NCI-H524 treated with DMSO at 0.1 percent for 48 hours (cell line): ENCODE measurements around the gene RASL10A.

Source experiments
- DNase-seq: peaks from one replicate; lab custom pipeline; 2025; lab: John Stamatoyannopoulos, UW

RASL10A gene

DNA sequence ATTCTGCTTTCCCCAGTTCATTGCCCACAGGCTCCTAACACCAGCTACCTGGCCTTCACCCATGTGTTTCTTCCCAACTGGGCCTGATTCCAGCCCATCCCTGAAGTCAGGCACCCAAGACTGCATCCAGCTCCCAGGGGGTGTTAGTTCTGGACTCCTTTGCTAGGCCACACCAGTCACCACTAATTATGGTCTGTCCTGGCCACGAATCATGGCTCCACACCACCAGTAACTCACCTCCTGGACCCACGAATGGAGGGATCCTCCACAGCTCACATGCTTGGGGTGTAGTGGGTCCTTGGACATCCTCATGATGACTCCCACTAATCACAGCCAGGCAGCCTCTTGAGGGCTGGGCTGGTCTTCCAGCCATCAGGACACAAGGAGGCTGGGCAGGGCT, 3.6 kb upstream of the RASL10A start:
- no peak for DNase-seq

DNA sequence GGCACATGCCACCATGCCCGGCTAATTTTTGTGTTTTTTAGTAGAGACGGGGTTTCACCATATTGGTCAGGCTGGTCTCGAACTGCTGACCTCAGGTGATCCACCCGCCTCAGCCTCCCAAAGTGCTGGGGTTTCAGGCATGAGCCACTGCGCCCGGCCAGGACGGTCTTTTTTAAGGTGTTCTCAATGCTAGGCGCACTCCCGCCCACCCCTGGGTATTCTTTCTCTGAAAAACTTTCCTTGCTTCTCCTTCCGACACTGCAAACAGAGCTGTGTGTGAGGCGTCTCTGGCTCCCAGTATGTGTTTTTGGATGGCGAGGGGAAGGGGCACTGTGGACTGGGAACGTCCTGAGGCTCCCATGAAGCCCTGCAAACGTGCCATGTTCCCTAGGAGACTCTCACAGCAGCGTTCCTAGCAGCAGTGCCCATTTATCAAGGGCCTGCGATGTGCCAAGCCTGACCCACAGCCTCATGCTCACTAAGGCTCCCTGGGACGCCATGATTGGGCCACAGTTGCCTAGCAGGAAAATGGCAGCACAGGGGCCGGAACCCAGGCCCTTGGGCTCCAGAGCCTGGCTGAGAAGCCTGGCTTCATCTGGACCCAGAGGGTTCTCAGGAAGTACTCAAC, 2.4 kb upstream of the RASL10A start:
- DNase-seq = no peak

DNA sequence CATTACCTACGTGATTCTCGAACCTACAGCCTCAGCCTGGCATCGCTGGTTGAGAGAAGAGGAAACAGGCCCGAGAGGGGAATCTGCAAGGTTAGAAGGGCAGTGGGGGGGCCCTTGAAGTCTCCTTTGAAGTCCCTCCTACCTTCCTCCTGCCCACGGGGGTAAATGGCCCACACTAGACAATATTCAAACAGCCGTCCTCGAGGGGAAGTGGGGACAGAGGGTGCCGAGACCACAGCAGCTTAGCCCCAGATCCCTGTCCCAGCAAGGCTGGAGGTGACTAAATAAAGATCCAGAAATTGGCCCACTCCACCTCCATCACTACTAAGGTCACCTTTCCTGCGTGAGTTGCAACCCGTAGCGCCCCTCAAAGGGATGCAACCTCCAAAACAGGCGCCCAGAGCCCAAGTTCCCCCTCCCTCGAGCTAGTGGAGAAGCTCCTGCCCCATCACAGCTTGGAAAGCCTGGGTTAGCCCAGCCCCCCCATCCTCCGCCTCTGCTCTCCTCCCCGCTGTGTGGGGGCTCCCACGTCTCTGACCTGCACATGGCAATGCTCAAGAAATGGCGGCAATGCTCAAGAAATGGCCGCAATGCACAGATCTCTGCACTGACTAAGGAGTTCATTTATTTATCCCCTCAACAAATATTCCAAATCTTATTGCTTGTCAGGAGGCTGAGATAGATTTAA, 788 bp upstream of the RASL10A start:
- DNase-seq = no peak

DNA sequence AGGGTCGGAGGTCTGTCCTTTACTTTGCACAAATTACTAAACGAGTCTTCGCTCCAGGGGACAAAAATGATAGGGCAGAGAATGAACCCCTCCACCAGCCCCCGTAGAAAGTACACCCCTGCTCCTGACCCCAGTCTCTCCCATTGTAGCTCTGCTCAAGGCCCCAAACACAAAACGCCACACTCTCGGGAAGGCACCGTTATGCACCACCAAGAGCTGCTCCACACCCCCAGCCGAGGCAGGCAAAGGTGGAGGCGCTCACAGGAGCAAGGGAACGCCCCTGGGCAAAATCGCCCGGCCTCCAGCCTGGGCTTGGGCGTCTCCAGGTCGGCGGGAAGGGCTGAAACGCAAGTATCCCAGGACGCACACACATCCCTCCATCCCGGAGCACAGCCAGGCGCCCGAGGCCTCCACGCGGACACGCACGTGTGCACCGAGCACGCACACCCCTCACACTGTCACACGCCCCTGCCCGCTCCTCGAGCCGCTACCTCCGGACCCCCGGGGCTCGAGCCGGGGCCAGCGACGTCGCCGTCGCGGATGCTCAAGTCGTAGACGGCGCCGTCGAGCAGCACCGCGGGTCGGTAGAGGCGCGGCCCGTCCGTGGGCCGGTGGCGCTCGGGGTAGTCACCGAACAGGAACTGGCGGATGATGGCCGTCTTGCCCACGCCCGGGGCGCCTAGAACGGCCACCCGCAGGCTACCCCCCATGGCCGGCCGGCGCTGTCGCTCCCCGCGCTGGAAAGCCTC, 786 bp downstream of the RASL10A start:
- no peak for DNase-seq

DNA sequence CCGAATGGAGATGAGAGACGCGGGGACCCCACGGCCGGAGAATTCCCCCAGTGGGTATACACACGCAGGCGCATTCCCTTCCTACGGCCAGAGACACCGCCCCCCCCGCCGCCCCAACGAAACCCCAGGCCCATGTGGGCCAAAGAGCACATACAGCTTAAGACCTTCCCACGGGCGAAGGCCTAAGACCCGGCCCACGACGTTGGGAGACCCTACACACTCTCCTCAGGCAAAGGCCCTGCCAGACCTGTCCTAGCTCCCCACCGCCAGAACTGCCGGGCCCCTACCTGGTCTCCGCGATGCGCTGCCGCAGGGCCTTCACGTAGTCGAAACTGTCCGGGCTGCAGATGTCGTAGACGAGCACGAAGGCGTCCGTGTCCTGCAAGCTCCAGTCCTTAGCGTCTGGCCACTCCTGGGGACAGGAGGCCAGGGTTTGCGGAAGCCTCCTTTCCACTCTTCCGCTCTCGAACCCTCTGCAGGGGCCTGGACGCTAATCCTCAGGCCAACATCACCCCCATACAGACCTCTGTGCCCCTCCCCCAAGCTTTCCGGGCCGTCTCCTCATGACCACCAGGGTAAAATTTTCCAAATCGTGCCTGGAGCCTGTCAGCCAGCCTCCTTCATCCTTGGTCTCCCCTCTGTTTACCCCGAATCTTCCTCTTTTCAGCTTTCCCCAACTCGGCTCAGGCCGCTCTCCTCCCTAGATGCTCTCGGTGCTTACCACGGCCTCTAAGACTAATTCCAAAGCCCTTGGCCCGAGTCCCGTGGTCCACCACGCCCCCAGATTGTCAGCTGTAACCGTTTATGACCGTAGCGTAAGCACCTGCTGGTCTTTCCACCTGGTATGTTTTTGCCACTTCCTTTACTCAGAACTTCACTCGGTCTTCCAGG, 1.7 kb downstream of the RASL10A start:
- no peak for DNase-seq

DNA sequence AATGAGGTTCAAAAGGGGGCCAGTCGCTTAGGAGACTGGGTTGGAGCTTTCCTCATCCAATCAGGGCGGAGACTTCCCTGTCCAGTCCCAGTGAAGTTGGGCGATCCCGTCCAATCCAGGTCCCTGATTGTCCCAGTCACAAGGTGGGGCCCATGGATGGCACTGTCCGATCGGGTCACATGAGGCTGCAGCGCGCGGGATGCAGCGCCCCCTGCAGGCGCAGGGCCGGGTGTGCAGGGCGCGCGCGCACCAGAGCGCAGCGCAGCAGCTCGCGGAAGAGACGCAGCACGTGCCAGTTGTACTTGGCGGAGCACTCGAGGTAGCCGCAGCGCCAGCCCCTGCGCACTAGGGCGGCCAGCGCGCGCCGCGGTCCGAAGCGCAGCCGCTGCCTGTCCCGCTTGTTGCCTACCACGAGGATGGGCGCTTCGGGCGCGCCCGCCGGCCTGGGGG, 2.3 kb downstream of the RASL10A start:
- no peak for DNase-seq

DNA sequence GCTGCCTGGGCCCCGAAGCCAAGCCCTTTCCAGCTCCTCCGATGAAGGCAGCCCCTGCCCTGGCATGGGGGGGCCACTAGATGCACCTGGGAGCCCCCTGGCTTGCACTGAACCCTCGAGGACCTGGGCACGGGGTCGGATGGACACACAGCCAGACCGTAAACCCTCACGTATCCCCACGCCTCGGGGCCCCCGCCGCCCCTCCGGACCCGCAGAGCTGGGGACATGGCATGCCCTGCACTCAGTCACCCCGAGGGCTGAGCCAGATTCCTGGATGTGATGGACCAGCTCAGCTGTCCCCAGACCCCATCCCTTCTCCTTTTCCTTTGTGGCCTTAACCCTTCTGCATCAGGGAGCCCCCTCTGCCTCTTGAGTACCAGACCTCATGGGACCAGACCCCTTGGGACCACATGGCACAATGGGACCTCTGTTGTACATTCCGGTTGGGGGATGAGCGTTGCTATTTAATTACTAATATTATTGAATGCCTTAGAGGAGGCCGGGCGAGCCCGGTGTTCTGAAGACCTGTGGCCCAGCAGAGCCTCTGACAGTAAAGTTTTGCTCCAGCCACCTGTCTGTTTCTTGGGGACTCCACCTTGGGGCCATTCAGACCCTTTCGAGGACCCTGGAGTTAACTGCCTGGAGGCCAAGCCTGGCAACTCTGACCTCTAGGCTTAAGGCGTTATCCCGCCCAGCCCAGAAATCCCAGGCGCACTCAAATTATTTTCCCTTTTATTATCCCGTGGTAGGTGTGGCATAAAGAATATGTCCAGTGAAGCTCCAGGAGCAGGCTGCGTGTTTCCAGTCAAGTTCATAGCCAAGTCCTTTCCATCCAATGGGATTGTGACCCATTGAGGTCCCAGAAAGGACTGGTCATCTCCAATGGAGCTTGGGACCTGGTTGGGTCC, 3.0 kb downstream of the RASL10A start:
- DNase-seq = no peak

DNA sequence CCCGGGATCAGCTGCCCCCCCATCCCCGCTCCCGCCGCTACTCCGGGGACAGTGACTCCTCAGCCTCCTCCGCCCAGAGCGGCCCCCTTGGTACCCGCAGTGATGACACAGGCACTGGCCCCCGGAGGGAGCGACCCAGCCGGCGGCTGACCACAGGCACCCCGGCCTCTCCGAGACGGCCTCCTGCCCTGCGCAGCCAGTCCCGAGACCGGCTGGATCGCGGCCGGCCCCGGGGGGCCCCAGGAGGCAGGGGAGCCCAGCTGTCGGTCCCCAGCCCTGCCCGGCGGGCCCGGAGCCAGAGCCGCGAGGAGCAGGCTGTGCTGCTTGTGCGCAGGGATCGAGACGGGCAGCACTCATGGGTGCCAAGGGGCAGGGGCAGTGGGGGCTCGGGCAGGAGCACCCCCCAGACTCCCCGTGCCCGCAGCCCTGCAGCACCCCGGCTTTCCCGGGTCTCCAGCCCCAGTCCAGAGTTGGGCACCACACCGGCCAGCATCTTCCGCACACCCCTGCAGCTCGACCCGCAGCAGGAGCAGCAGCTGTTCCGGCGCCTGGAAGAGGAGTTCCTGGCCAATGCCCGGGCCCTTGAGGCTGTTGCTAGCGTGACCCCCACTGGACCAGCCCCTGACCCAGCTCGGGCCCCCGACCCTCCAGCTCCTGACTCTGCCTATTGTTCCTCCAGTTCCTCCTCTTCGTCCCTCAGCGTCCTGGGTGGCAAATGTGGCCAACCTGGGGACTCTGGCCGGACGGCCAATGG, 3.9 kb downstream of the RASL10A start:
- no peak for DNase-seq

DNA sequence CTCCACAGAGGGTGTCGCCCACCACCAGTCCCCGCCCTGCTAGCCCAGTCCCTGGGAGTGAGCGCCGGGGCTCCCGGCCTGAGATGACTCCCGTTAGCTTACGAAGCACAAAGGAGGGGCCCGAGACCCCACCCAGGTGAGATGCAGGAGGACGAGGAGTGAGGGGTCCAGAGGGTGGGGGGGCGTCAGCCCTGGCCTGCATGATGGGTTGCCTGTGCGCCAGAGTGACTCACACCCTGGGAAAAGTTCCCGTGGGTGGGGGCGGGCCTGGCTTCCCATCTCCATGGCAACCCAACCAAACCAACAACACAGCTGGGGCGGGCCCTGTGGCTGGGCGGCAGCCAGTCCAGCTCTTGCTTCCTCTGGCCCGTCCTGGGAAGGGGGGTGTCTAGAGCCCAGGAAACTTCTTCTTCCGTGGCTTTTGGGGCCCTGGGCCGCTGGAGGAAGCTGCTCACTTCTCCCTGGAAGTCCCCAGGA, 4.6 kb downstream of the RASL10A start:
- no peak for DNase-seq

DNA sequence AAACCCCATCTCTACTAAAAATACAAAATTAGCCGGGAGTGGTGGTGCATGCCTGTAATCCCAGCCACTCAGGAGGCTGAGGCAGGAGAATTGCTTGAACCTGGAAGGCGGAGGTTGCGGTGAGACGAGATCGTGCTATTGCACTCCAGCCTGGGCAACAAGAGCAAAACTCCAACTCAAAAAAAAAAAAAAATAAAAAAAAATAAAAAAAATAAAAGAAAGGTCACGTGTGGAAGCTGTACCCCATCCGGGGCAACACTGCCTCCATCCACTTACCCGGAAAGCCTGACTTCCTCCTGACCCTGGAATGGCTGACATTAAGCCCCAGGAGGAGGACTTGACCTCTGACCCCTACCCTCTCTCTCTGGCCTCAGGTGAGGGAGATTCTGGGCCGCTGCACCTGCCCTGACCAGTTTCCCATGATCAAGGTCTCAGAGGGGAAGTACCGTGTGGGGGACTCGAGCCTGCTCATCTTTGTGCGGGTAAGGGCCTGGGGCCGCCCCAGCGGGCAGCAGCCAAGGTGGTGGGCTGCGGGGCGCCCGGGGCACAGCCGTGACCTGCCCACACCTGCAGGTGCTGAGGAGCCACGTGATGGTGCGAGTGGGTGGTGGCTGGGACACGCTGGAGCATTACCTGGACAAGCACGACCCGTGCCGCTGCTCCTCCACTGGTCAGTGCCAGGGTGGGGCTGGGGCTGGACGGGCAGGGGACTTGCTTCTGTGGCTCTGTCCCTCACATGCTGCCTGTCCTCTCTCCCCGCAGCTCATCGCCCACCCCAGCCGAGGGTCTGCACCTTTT, 5.2 kb downstream of the RASL10A start:
- DNase-seq = no peak

DNA sequence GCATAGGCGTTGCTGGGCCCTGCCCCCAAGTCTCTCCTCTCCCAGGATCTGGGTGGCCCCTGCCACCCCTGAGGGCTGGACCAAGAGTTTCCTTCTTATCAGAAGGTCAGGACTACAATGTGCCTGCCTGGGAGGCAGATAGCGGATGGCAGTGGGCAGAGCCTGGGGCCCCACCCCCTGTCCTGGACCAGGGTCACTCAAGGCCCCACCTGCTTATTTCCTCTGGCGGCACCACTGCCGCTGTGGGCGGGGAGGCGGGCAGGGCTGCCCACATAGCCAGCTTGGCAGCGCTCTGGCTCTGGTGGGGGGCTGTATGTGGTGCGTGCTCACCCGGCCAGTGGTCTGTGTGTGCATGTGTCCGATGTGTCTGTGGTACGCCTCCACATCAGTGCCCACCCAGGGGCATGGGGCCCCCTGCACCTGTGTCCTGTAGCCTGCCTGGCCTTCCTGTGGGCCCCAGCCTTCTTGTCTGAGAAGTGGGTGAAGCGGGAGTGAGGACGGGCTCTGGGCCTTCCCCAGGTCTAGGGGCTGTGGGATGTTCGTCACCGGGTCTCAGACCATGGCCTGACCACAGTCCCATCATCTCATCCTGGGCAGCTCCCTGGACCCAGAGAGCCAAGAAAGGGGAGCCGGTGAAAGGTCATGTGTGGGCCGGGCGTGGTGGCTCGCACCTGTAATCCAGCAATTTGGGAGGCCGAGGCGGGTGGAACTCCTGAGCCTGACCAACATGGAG, 6.0 kb downstream of the RASL10A start:
- DNase-seq = no peak

DNA sequence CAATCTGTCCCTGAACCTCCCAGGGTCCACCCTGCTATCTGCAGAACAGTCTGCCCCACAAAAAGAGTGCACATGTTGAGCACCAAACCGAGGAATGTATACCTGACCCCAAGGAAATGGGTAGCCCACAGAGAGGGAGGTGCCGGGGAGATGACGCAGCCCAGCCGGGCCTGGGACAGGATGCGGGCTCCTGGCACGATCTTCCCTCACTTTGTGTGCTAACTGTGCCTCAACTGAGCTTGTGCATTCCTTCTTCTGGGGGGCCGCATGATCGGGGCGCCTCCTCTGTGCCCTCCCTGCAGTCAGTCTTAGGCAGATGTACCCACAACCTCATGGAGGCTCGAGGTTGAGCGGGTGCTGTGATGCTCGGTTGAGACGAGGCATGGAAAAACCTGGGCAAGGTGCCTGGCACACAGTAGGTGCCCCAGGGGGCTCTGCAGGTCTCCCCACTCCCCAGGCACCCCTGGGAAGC, 6.7 kb downstream of the RASL10A start:
- no peak for DNase-seq

DNA sequence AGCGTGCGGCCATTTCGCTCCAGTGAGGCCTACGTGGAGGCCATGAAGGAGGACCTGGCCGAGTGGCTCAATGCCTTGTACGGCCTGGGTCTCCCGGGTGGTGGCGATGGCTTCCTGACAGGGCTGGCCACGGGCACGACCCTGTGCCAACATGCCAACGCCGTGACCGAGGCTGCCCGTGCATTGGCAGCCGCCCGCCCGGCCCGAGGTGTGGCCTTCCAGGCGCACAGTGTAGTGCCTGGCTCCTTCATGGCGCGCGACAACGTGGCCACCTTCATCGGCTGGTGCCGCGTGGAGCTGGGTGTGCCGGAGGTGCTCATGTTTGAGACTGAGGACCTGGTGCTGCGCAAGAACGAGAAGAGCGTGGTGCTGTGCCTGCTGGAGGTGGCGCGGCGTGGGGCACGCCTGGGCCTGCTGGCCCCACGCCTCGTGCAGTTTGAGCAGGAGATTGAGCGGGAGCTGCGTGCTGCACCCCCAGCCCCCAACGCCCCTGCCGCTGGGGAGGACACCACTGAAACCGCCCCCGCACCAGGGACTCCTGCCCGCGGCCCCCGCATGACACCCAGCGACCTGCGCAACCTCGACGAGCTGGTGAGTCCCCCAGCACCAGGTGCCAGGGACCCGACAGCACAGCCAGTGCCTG, 7.2 kb downstream of the RASL10A start:
- DNase-seq = no peak

DNA sequence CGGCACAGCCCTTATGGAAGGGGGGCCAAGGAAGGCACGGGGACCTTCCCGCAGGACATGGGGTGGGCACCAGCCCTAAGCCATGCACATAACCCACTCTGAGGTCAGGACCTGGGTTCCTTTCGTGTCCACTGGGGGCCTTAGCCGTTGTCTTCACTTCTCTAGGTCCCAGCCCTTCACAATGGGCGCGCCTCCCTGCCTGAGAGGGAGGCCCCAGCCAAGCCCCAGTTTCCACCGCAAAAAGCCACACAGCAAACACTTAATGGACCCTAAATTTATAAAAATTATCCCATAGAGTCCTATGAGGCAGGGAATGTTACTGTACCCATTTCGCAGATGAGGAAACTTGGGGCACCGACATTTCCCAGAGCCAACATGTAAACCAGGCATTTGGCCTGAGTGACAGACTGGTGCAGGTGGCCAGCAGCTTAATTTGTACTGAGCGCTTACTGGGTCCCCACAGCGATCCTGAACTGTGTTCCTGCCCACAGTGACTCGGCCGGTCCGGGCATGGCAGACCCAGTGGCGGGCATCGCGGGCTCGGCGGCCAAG, 7.8 kb downstream of the RASL10A start:
- no peak for DNase-seq

DNA sequence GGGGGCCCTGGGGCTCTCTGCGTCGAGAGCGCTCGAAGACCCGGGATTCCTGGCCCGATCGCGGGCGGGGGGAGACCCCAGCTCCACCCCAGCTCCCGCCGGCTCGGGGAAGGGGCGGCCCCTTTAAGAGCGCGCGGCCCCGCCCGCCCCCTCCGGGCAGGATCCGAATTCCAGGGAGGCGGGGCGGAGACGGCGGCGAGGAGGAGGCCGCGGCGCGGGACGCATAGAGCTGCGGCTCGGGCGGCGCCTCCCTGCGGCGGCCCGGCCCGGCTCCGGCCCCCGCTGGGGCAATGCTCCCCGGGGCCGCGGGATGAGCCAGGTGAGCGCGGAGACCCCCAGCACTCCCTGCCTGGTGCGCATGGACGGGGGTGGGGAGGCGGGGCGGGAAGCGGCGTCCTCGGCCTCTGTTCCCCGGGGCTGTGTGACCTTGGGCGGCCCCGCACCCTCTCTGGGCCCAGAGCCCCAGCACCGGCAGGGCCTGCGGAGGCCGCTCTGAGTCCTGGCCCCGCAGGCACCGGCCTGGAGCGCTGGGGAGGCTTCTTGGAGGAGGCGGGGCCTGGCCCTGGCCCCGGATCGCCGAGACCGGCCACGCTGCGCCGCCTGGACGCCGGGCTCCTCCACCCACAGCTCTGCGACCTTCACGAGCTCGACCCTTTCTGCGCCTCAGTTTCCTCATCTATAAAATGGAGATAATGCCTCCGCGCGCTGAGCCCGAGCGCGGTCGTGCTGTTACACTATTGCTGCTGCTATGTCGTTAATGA, 8.5 kb downstream of the RASL10A start:
- DNase-seq = no peak

DNA sequence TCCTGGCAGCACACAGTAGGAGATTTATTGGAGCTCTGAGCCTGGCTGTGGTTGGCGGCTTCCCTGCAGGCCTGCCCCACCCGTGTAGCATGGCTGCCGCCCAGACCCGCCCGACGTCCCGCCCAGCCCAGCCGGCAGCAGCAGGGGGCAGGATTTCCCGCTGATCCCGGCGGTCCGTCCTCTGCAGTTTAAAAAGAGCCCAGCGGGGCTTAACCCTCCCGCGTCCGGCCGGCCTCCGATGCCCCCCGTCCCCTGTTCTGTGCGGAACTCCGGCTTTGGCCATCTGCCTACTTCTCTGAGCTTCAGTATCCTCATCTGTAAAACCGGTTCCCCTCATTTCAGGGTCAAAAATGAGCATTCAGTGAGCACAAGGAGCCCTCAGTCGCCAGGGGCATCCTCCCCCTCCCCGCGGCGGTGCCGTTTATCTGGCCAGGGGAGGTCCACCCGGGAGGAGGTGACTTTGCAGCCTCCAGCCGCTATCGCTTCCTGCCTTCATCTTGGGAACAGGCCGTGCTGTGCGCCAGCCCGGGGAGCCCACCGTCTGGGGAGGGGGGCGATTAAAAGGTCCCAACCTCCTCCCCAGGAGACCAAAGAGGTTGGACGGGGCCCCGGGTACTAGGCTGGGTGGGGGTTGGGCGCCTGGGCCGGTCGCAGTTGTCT, 9.2 kb downstream of the RASL10A start, which contains the start of gene GAS2L1:
GAS2L1 (plus strand) TSS at position 476 of the 660 bp plus-strand sequence. CDS start 1,456 bp downstream, outside the sequence.
- DNase-seq = peak; percentile 35
